Measurements from ENCODE around the gene ZNRF3.

Gene ZNRF3

GRCh38 chr22:29016067-29016938 lies 132.9 kb downstream of the ZNRF3 start:
- H3K36me3 ChIP-seq (ENCODE audit: control insufficient read depth, insufficient read depth, low read length) = no peaks in the 10 kb centered on the region
- TF ChIP-seq CTCF (IDR thresholded peaks at IDR 0.05; ENCODE audit: insufficient read depth, low read length, poor library complexity, severe bottlenecking) = no peak
- DNase-seq (ENCODE audit: extremely low read depth, insufficient read length) = no peak
- H3K4me3 ChIP-seq (replicated peaks; ENCODE audit: low read depth, low read length) = no peak overlapping the region
- H3K27me3 ChIP-seq (replicated peaks; ENCODE audit: control insufficient read depth, insufficient read depth, low read length) = peaks cover 1% of the 10 kb centered on the region; the same call in 1 of the 2 replicates

- TF ChIP-seq CTCF (IDR thresholded peaks at IDR 0.05; ENCODE audit: insufficient read depth, low read length, poor library complexity, severe bottlenecking) = no peak
- H3K27me3 ChIP-seq (replicated peaks; ENCODE audit: control insufficient read depth, insufficient read depth, low read length) = no peaks in the 10 kb centered on the region; the same call in none of the 2 replicates
Observed at GRCh38 chr22:29018293-29019189, 135.2 kb downstream of the ZNRF3 start.

DNA sequence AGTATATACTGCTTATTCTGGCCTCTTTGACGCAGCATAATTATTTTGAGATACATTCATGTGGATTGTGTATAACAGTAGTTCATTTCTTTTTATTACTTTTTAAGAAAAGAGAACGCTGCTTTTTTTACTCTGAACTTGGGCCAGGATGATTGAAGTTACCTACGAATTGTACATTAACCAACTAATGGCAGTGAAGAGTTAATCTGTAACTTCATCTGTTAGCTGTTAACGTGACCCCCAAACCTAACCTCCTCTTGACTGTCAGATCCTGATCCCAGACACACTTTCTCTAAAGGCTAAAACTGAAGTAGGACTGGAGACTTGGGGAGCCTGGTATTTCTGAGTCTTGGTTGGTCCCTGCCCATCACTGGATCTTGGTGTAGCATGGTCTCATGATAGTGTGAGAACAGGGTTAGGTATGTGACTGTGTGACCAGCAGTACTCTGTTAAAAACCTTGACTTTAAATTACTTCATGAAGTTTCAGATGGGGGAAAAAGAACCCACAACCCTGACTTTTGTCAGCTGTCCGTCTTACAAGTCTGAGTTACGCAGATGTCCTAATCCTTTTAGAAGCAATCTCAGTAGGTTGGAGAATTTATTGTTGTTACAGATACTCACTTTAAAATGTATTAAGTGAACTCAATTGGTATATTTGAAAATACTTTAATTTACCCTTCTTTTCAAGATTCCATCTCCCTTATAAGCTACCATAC lies 138.9 kb downstream of the ZNRF3 start:
- no peaks in the 10 kb centered on the region; the same call in none of the 2 replicates for H3K27me3 ChIP-seq (replicated peaks; ENCODE audit: control insufficient read depth, insufficient read depth, low read length)
- H3K4me3 ChIP-seq (replicated peaks; ENCODE audit: low read depth, low read length) = no peak overlapping the region
- DNase-seq (ENCODE audit: extremely low read depth, insufficient read length) = no peak
- TF ChIP-seq CTCF (IDR thresholded peaks at IDR 0.05; ENCODE audit: insufficient read depth, low read length, poor library complexity, severe bottlenecking) = no peak
- H3K36me3 ChIP-seq (ENCODE audit: control insufficient read depth, insufficient read depth, low read length) = no peaks in the 10 kb centered on the region

More at GRCh38 chr22:29018293-29019189, 135.2 kb downstream of the ZNRF3 start:
- Histone ChIP-seq H3K36me3 (ENCODE audit: control insufficient read depth, insufficient read depth, low read length) (no peaks in the 10 kb centered on the region), H3K4me3 (replicated peaks; ENCODE audit: low read depth, low read length) (no peak overlapping the region)
- DNase-seq (ENCODE audit: extremely low read depth, insufficient read length) = no peak

GRCh38 chr22:29023172-29023796 lies 139.9 kb downstream of the ZNRF3 start:
- H3K36me3 ChIP-seq (ENCODE audit: control insufficient read depth, insufficient read depth, low read length) = no peaks in the 10 kb centered on the region
- H3K4me3 ChIP-seq (replicated peaks; ENCODE audit: low read depth, low read length) = no peak overlapping the region
- no peak for TF ChIP-seq CTCF (IDR thresholded peaks at IDR 0.05; ENCODE audit: insufficient read depth, low read length, poor library complexity, severe bottlenecking)
- no peaks in the 10 kb centered on the region; the same call in none of the 2 replicates for H3K27me3 ChIP-seq (replicated peaks; ENCODE audit: control insufficient read depth, insufficient read depth, low read length)
- DNase-seq (ENCODE audit: extremely low read depth, insufficient read length) = no peak

DNA sequence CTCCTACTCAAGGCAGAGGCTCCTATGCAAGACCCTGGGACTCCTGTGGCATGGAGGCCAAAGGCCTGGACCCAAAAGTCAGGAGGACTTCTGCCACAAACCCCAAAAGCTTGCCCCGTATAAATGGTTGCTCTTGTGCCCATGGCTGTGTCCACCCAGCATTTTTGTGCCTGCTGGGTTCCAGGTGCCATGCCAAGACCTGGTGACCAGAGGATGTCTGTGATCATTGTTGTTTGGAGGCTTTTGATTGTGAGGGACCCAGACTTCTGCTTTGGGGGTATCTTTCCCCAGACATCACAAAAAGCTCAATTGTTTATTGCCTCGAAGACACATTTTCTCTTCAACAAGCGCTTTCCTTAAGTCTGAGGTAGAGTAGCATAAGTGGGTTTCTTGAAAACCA lies 143.2 kb downstream of the ZNRF3 start:
- H3K36me3 ChIP-seq (ENCODE audit: control insufficient read depth, insufficient read depth, low read length) = no peaks in the 10 kb centered on the region
- no peak overlapping the region for H3K4me3 ChIP-seq (replicated peaks; ENCODE audit: low read depth, low read length)
- no peak for TF ChIP-seq CTCF (IDR thresholded peaks at IDR 0.05; ENCODE audit: insufficient read depth, low read length, poor library complexity, severe bottlenecking)
- no peaks in the 10 kb centered on the region; the same call in none of the 2 replicates for H3K27me3 ChIP-seq (replicated peaks; ENCODE audit: control insufficient read depth, insufficient read depth, low read length)
- DNase-seq (ENCODE audit: extremely low read depth, insufficient read length) = no peak
